GM18909 (cell line): ENCODE measurements around the gene CFAP54.

Experiments
- ATAC-seq: cut with Tn5 transposase; IDR thresholded peaks from one replicate; pipeline ENCODE4 v1.9.1; 2021; ENCODE audit warnings: mild to moderate bottlenecking; ENCODE audit not compliant: unreplicated experiment, poor library complexity

Gene CFAP54

GRCh38 chr12:96808587-96808986 is 319.2 kb downstream of the CFAP54 start:
- ATAC-seq: no peak

- peak; percentile 51 for ATAC-seq
These were observed 320.1 kb downstream of the CFAP54 start for GRCh38 chr12:96809522-96809921.

- peak; percentile 4 for ATAC-seq
These were observed 320.7 kb downstream of the CFAP54 start for GRCh38 chr12:96810057-96810456.

DNA sequence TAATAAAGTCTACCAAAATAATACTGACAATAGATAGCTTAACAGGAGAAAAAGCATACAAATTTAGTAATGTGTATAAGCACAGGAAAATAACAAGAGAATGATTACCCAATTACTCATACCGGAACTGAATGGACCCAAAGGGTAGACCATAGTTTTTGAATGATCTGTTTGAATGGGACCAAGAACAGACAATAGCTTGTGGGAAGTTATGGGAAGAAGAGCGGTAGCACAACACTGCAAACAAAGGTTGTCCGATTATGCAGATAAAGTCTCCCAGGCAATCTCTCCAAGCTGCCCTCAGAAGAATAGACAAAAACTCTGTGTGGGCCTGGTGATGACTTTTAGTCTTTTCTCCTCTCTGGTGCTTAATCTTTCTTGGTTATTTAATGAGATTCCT is 321.1 kb downstream of the CFAP54 start:
- no peak for ATAC-seq

DNA sequence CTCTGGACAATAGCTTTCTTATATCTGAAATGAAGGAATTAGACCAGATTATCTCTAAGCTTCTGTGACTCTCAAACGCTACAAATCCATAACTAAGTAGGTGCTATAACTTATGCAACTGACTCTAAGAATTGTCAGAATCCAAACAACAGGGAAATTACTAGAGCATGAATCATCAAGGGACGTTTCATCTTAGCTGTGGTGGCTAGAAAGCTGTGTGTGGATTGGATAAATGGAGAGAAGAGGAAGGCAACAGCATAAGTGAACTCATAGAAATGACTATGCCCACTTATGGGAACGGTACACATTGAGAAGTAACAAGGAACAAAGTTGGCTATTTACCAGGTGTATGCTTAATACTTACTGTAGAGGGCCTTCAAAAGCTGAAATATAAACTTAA is 321.7 kb downstream of the CFAP54 start:
- no peak for ATAC-seq

- no peak for ATAC-seq
These were observed 322.8 kb downstream of the CFAP54 start for GRCh38 chr12:96812153-96812552.

DNA sequence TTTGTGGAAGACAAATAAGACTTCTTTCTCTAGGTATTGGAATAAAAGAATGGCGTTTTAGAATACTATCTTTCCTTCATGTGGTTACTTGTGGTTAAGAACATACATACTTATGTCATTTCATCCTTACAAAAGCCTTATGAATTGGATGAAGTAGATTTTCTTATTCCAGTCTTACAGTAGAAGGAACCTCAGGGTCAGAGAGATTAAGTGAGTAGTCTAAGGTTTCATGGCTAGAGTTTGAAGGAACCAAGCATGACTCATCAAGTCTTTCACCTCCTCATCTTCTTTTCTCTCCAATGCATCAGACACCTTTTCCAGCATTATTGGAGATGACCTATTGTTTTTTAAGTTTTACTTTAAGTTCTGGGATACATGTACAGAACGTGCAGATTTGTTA is 324.8 kb downstream of the CFAP54 start:
- no peak for ATAC-seq

GRCh38 chr12:96821592-96821991 is 332.2 kb downstream of the CFAP54 start:
- ATAC-seq: no peak

DNA sequence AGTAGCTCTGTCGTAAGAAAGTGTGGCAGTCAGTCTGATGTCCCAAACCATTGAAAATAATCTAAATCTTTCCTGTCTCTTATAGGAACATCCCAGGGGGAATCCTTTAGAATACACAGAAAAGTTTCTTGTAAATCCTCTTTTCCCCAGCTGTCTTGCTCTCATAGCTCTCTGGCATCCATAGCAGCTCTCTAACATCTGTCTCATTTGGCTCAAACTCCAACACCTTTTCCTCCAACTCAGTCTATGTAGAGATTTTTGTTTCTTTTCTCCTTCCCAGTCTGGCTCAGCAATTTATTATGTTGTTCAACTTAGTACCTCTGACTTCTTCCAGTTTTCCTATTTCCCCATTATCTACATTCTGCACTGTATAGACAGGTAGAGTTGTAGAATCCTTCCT is 333.3 kb downstream of the CFAP54 start:
- no peak for ATAC-seq

- no peak for ATAC-seq
These were observed 334.9 kb downstream of the CFAP54 start for GRCh38 chr12:96824074-96824837.

DNA sequence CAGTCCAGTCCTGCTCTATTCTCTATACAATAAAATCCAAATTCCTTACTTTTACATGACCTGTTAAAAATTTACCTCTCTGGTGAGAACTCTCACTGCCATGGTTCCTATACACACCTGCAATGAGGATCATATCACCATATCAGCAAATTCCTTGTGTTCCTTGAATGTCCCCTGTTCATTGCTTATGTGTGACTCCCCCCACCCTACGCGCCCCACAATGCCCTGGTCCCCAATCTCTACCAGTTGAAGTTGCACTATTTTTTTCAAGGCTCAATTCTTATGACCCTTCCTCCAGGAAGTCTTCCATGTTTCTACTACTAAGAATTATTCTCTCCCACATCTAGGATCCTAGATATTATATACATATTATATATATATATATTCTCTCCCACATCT is 335.5 kb downstream of the CFAP54 start:
- no peak for ATAC-seq

- ATAC-seq: no peak
These were observed 338.9 kb downstream of the CFAP54 start for GRCh38 chr12:96828169-96828789.

GRCh38 chr12:96829354-96829753 is 340.0 kb downstream of the CFAP54 start:
- ATAC-seq: no peak

- no peak for ATAC-seq
These were observed 342.0 kb downstream of the CFAP54 start for GRCh38 chr12:96831346-96831745.

DNA sequence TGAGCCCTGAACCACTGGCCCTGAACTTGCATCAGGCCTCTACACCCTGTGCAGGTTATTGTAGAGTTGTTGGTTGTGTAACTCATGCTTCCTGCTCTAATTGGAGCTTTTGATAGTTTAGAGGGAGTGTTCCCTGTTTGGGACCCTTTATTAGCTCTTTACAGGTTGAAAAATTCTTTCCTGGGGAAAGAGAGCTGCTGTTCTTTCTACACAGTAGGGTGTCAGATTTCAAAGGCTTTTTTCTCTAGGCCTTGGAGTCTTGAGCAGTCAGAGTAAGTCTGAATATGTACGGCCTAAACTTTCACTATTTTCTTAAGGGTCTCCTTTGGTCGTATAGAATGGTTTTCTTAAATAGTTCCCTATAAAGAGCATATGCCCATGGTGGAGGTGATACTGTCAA is 356.9 kb downstream of the CFAP54 start:
- no peak for ATAC-seq

DNA sequence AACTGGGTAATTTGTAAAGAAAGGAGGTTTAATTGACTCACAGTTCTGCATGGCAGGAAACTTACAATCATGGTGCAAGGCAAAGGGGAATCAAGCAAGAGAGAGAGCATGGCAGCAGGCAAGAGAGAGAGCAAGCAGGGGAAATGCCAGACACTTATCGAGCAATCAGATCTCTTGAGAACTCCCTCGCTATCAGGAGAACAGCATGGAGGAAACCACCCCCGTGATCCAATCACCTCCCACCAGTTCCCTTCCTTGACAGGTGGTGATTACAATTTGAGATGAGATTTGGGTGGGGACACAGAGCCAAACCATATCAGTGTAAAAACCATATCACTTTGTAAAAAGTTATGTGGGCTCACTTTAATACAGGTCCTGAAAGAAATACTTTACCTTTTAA is 361.3 kb downstream of the CFAP54 start:
- ATAC-seq: no peak

- ATAC-seq: no peak
These were observed 368.8 kb downstream of the CFAP54 start for GRCh38 chr12:96858162-96858561.

GRCh38 chr12:96861656-96862055 is 372.3 kb downstream of the CFAP54 start:
- ATAC-seq: no peak

GRCh38 chr12:96862326-96862725 is 372.9 kb downstream of the CFAP54 start:
- ATAC-seq: no peak

DNA sequence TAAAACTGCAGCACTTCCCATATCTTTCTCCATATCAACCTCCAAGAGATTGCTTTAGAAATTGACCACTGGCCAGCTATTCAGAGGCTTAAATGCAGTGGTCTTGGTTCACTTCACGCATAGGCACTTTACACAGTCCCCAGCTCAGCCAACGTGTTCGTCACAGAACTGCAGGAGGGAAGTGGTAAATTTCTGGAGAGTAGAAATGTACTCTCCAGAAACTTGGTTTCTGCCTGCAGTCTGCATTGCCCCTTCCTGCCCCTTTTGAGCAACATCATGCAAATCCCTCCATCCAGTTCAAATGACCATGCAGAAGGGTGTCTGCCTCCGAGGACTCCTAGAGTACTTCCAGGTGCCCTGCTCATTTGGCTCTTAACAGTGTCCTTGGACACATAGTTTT is 375.0 kb downstream of the CFAP54 start:
- ATAC-seq: no peak

GRCh38 chr12:96866801-96867590 is 377.6 kb downstream of the CFAP54 start:
- ATAC-seq: no peak
